Stimulated activated CD4-positive, alpha-beta T cell treated with anti-CD3 and anti-CD28 coated beads, TNF-alpha, amount 100 ng/mL, for 24 hours (primary cell): ENCODE measurements around the gene TBC1D2.
"Not testable (repeated sequence)": the region's sequence is repeated elsewhere in the genome, so short reads cannot be mapped to it uniquely, and the experiment has no call there.

ENCODE experiments used
- DNase-seq, 3 experiments: peaks; one replicate each; pipeline ENCODE4 v3.0.0-alpha.2; 2020; ENCODE audit warnings: low read depth in 3 of 3

TBC1D2 gene

GRCh38 chr9:98271479-98271878, 16.0 kb upstream of the TBC1D2 start:
- no peak for DNase-seq

GRCh38 chr9:98270284-98270683, 14.8 kb upstream of the TBC1D2 start:
- DNase-seq: not testable (repeated sequence)

DNA sequence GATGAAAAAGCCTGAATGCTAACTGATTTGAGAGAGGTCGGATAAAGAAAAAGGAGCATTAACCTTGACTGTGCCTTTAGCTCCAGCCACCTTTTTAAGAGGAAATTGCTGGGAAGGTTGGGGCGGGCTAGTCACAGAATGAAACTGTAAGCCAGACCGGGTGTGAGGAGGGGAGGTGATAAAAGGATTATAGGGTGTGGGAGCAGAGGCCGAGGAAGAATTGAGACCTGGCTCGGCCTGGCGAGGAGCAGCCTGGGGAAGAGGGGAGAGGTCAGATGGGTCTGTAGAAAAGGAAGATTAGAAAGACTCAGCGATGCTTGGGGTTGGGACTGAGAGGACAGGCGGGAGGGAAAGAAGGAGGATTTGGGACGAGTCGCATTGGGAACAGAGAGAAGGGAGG, 14.2 kb upstream of the TBC1D2 start:
- DNase-seq: not testable (repeated sequence)

GRCh38 chr9:98267556-98267955, 12.1 kb upstream of the TBC1D2 start:
- DNase-seq: not testable (repeated sequence)

GRCh38 chr9:98264516-98264915, 9.1 kb upstream of the TBC1D2 start:
- DNase-seq: no peak

GRCh38 chr9:98263482-98264357, 8.3 kb upstream of the TBC1D2 start:
- peak; percentile 56 to 79 (median 70) for DNase-seq

DNA sequence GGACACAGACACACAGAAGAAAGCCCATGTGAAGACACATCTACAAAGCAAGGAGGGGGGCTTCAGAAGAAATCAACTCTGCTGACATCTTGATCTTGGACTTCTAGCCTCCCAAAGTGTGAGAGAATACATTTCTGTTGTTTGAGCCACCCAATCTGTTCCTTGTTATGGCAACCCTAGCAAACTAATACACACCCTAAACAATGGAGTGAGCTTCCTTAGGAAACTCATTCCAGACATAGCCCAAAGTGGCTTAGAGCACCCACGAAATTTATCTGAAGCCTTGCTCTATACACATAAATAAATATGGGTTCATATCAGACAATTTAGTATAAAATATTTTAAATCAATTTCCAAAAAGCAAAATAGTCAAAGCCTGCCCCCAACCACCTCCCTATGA, 7.6 kb upstream of the TBC1D2 start:
- no peak for DNase-seq

DNA sequence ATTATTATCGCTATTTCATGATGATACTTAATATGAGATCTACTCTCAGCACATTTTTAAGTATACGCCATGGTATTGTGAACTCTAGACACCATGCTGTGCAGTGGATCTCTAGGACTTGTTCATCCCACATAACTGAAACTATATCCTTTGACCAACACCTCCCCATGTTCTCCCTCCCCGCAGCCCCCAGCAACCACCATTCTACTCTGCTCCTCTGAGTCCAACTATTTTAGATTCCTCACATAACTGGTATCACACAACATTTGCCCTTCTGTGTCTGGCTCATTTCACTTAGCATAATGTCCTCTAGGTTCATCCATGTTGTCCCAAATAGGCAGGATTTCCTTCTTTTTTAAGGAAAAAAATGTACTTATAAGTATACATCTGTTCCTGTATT, 6.6 kb upstream of the TBC1D2 start:
- no peak for DNase-seq

DNA sequence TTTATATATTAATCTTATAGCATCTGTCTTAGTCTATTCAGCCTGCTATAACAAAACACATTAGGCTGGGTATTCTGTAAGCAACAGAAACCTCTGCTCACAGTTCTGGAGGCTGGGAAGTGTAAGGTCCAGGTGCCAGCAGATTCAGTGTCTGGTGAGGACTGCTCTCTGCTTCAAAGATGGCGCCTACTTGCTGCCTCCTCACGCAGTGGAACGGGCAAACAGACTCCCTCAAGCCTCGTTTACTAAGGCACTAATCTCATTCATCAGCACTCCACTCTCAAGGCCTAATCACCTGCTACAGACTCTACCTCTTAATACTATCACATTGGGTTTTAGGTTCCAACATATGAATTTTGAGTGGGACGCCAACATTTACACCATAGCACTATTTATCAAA, 5.2 kb upstream of the TBC1D2 start:
- no peak for DNase-seq

- no peak for DNase-seq
Observed at GRCh38 chr9:98259791-98260190, 4.3 kb upstream of the TBC1D2 start.

DNA sequence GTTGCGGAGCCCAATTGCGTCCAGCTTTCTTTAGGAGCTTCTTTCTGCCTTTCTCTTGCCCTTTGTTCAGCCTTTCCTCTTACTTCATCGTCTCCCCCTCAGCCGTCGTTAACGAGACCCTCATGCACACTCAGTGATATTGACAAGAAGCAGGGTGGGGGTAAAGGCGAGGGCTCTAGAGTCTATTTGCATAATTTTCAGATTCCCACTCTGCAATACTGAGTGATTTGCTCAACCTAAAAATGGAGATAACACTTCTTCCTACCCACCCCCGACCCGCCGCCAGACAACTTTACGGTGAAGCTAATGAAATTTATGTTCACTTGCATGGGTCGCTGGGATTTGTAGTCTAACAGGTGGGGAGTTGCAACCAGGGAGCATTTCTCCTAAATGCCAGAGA, 1.3 kb upstream of the TBC1D2 start:
- DNase-seq: peak in 2 of 3 experiments; percentile 12

- DNase-seq: no peak
Observed at GRCh38 chr9:98255061-98255577, 330 bp downstream of the TBC1D2 start.

DNA sequence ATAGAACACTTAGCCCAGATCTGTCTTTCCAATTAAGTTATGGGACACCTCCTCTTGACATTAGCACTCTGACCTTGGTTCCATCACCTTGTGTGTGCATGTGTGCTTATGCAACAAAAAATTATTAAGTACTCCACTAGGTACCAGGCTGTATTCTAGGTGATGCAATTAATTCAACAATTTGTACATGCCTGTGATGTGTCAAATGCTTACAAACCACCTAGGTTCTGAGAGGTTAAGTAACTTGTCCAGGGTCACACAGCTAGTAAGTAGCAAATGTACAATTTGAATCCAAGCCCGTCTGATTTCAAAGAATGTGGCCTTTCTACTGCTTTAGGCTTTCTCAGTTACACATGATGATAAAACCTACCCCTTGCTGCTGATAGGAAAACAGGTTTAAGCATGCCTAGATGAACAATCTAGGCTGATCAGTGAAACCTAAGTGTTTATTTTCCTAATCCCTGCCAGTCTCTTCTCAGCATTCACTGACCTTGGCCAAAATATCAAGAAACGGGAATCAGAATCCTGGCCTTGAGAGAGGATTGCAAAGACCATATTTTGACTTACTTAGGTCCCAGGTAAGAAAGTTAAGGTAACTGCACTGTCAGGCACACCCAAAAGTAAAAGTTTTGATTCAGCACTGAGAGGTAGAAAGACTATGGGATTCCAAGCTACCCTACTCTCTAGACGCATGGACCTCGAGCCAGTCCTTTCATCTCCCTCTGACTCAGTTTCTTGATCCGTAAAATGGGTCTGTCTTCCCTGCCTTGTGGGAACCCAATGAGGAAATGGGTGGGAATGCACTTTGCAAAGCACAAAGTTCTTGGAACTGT, 1.0 kb downstream of the TBC1D2 start:
- DNase-seq: no peak

GRCh38 chr9:98253565-98253964, 1.9 kb downstream of the TBC1D2 start:
- no peak for DNase-seq

DNA sequence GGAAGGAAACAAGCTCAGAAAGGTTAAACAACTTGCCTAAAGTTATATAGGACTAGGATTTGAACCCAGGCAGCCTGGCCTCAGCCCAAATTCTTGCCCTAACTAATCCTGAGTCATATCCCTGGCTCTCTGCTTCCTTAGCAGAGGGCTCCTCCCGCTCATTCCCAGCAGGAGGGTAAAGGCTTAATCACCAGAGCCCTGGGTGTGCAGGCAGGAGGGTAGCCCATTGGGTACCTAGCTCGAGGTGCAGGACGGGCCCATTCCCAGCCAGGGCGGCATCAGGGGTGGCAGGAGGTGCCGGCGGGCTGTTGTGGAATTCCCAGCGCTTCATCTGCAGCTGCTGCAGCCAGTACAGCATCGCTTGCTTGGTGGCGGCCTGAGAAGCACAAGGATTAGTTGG, 3.9 kb downstream of the TBC1D2 start:
- no peak for DNase-seq

DNA sequence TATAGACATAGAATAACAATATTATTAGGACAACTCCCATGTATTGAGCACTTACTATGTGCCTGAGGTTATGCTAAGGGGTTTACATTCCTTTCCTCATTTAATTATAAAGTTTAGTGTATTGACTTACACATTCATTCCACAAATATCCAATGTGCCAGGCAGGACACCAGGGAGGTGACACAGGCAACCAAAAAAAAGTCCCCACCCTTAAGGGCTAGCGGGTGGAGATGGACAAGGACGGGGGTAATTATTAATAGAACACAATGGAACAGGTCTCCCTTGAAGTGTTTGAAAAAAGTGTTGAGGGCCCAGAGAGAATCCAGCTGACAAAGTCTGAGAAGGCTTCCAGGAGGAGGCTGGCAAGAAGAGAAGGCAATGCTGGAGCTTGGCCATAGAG, 5.7 kb downstream of the TBC1D2 start:
- no peak for DNase-seq

GRCh38 chr9:98248737-98249474, 6.5 kb downstream of the TBC1D2 start:
- DNase-seq: peak in 1 of 3 experiments; percentile 19

DNA sequence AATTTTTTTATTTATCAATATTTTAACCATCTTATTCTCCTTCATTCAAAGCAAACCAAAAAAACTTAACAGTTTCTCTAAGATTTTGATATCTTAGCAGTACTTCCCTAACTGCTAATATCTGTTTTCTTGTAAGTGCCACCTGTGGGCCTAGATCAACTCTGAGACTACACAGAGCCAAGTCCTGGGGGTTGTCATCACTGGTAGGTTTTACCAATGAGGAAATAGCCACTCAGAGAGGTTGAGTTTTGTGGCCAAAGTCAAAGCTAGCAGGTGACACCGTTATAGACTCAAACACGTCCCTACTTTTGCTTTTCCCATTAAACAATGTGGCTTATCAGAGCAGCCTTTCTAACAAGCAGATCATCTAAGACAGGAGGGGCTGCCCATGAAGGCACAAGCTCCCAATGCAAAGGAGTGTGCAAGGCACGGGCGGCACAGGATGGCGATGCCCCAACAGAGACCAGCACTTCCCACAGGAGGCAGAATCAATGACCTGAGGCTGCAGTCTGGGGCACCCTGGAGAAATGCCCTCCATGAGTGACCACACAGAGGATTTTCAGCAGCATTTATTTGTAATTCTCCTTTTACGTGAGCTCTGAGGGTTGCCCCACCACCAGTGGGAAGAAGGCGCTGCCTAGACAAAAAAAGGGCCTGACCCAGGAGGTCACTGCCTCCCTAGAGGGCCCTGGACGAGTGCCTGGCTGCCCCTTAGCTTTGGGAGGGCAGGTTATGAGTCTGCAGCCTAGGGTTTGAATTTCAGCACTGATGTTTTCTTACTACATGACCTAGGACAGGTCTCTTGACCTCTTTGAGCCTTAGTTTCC, 7.4 kb downstream of the TBC1D2 start:
- no peak for DNase-seq

- DNase-seq: no peak
Observed at GRCh38 chr9:98242426-98242825, 13.0 kb downstream of the TBC1D2 start.

GRCh38 chr9:98241357-98242300, 13.8 kb downstream of the TBC1D2 start:
- DNase-seq: no peak
